NCI-H82 treated with DMSO at 0.1 percent for 48 hours (cell line): ENCODE measurements around the gene VAMP5.
"Not testable (repeated sequence)": the region's sequence is repeated elsewhere in the genome, so short reads cannot be mapped to it uniquely, and the experiment has no call there.

Experiments used
- DNase-seq: peaks from one replicate; lab custom pipeline; 2025; ENCODE audit not compliant: unreplicated experiment; lab: John Stamatoyannopoulos, UW

Gene VAMP5

DNA sequence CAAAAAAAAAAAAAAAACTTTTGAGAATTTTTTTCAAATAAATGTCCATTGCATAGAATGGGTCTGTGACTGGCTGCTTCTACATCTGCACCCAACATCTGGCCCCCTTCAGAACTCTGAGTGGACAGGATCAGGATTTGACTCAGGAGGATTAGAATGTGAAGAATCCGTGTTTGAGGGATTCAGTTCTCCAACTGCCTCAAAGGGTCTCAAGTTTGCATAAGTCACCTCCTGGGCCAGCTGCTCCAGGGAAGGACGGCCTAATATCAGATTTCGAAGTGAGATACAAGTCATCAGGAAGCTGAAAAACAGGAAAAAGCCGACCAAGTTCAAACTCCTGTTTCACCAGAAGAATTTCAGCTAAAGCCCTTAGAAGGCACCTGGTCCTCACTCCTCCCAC, 34.4 kb upstream of the VAMP5 start:
- peak; percentile 65 for DNase-seq

DNA sequence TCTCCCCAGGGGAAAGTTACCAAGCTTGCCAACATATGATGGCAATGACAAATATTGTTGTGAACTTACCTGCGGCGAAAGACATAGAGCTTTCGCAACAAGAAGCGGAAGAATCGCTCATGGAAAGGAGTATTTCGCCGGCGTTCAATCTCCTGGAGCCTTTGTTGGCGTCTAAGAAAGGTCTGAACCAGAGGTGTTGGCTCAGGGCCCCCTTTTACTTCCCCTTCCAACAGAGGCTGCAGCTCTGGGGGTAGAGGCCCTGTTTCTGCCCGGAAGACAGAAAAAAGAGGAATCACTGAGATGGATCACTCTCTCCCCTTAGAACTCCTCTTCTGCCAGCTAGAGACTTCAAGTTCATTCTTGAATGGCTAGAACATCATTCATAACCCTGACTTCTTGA, 33.7 kb upstream of the VAMP5 start:
- no peak for DNase-seq

DNA sequence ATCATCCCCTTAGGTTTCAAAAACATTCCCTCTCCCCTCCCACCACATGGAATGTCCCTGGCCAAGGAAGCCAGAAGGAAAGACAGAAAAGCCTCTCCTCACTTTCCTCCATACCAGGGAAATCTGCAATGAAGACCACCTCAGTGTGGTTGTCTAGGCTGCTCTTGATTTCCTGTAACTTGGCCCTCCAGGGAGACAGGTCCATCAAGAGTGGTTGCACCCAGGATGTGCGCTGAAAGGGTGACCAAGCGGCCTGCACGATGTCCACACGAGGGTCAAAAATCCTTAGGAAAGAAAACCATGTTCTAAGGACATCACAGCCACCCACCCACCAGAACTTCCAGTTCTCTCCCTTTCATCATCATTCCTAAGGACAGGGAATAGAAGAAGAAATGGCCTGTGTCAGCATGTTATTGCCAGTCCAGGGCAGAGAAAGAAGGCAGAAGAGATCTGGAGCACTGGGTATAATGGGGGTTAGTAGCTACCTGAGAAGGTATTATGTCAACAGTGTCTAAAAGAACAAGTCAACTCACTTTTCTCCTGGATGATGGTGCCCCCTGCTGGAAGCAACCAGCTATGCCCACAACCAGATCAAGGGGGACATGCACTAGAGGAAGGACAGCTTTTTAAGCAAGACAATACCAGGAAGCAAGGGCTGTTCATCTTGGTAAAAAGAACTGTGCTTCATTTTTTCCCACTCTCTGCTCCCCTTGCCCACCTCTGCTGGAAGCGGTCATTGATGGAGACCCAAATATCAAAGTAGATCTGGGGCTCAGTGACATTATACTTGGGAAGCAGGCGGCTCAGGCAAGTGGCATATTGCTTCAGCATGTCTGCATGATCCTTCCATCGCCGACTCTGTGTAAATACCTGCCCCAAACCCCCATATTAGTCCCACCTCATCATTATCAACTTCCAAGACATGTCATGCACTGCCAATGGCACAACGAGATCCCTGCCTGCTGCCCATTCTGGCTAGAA, 32.2 kb upstream of the VAMP5 start:
- DNase-seq, result peak; percentile 65

DNA sequence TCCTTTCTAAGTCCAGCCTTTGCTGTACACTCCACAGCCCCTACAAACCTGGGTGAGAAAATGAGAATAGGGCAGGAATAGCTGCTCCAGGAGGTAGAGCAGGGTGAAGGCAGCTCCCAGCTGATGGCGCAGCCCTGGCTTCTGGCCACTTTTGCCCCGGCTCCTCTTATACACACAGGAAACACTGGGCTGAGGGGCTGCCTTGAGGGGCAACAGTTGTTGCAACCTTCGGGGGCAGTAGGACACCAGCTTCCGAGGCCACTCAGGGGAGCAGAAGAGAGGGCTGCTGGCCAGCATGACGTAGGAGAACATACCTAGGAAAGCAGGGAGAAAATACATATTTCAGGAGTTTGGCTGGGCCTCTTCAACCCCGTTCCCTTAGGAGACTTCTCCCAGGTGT, 31.0 kb upstream of the VAMP5 start:
- DNase-seq, result no peak

DNA sequence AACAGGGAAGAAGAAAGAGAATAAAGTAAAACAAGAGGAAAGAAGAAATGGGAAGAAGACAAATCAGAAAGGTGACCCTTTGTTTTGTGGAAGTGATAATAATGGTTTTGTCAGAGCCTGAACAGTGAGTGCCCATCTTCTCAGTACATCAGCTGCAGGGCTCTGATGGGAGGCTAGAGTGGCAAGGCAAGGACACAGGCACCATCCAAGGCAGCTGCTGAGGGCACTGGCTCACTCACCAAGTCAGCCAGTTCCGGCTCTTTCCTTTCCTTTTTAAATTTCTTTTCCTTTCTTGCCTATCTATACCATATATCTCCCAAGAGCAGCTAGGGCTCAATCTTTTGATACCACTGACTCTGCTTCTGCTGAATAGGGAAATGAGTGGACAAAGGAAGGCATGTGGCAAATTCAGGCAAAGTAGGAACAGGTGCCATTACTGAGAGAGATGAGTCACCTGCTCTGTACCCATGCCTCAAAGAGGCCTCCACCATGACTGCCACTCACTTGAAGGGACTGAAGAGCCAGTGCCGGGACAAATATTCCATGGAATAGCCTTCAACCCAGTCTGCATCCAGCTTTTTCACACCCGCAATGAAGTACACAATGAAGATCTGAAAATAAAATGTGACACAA, 29.1 kb upstream of the VAMP5 start:
- DNase-seq, result no peak

DNA sequence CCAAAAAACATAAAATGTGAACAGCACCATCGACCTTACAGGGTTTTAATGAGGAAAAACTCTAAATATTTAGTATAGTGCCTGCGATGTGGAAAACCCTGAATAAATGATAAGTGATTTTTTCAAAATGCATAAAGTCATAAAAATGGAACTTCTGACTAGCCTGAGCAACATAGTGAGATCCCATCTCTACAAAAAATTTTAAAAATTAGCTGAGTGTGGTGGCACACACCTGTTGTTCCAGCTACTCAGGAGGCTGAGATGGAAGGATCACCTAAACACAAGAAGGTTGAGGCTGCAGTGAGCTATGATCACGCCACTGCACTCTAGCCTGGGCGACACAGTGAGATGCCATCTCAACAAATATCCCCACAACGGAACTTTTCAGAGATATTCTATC, 27.1 kb upstream of the VAMP5 start:
- DNase-seq, result no peak

DNA sequence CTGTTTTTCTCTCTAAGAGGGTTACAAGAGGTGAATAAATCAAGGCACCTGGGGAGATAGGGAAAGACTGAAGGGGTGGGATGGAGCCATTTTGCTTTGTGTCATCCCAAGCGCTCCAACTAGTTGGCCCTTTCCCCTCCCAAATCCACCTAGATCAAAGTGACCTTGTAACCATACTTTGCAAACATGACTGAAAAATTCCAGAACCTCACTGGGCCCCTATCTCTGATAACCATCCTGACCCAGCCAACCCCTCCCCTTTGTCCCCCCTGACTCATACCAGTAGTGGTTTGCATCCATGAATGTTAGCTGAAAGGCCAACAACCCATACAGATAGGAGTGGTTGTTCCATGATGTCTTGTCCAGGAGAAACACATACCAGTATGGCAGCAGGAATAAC, 26.1 kb upstream of the VAMP5 start:
- no peak for DNase-seq

DNA sequence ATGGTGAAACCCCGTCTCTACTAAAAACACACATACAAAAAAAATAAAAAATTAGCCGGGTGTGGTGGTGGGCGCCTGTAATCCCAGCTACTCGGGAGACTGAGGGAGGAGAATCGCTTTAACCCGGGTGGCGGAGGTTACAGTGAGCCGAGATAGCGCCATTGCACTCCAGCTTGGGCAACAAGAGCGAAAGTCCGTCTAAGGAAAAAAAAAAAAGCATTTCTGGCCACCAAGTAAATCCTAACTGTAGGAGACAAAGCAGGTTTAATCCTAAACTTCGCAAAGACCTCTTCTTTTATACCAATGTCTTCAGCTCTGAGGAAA, 23.9 kb upstream of the VAMP5 start:
- DNase-seq, result not testable (repeated sequence)

DNA sequence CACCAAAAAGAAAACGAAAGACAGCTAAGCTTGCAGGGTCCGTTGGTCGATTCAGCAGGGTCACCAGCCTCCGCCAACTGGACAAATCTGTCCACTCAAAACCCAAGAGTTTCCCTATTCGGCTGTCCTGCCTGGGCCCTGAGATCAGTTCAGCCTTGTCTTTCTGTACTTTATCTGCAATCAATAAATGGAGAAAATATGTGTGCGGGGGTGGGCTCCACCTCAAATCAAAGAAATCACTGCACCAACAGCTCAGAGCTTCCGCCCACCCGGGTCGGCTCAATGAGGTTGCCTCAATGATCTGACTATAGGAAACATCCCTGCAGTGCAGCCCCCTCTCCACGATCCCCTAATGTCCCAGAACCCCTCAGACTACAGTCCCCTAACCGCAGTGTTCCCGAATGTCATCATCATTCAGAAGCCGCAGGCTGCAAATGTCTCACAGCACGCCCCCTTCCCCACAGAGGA, 23.4 kb upstream of the VAMP5 start:
- no peak for DNase-seq

DNA sequence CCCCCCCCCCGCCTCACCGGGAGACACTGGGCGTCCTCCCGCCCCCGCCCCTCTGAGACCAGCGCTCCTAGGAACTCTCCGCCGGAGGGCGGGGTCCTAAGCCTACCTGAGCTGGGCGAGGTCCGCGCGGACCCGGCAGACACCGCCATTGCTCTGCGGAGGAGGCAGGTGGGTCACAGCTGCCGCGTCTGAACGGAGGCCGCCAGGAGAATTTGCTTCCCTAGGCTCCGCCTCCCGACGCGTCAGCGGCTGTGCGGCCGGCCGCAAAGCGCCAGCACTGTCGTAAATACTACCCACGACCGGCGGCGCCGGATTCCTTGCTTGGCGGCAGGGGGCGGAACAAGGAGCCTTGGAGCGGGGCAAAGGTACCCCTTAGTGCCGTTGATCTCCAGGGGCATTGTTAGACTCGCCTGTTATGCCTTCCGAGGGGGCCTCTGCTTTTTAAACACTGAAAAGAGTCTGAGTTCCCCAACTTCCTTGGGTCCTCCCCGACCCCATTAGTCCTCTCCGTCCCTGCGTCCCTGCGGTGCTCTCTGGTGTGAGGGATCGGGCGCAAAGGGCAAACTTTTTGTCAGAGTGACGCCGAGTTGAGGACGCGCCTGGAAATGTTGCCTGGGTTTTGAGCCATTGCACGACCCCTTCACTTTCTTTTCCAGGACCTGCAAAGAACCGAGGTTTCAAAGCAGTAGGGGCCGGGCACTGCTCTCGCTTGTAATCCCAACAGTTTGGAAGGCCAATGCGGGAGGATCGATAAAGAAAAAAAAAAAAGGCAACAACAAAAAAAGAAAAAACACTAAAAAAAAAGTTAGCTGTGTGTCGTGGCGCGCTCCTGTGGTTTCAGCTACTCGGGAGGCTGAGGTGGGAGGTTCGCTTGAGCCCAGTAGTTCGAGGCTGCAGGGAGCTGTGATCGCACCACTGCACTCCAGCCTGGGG, 22.7 kb upstream of the VAMP5 start, which contains the start of gene GGCX:
TSS of gene GGCX (minus strand) at position 214 of the 933 bp plus-strand sequence. CDS start at position 149, 65 bp downstream.
- peak; percentile 89 for DNase-seq

DNA sequence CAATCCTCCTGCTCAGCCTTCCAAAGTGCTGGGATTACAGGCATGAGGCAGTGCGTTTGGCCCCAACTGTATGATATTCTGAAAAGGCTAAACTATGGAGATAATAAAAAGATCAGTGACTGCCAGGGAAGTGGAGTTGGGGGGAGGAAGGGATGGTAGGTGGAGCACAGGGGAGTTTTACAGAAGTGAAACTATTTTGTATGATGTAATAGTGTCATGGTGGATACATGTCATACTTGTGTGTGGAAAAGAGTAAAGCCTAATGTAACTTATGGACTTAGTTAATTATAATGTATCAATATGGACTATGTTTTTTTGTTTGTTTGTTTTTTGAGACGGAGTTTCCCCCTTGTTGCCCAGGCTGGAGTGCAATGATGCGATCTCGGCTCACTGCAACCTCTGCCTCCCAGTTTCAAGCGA, 20.1 kb upstream of the VAMP5 start:
- DNase-seq, result no peak

DNA sequence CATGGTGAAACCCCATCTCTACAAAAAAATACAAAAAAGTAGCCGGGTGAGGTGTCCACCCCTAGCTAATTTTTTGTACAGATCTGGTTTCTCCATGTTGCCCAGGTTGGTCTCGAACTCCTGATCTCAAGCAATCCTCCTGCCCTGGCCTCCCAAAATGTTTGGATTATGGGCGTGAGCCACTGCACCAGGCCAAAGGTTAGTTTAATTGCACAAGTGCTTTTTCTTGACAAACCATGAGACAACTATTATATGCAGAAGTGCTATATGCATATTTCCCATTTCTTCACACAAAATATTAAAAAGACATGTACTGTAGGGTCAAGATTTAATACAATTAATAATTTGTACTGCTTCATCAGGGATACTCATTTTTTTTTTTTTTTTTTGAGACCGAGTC, 18.0 kb upstream of the VAMP5 start:
- no peak for DNase-seq

DNA sequence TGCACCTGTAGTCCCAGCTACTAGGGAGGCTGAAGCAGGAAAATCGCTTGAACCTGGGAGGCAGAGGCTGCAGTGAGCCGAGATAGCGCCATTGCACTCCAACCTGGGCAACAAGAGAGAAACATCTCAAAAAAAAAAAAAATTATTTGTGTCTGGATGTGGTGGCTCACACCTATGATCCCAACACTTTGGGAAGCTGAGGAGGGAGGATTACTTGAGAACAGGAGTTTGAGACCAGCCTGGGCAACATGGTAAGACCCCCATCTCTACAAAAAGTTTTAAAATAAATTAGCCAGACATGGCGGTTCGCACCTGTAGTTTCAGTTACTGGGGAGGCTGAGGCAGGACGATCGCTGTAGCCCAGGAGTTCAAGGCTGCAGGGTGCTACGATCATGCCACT, 8.5 kb upstream of the VAMP5 start:
- DNase-seq, result no peak

DNA sequence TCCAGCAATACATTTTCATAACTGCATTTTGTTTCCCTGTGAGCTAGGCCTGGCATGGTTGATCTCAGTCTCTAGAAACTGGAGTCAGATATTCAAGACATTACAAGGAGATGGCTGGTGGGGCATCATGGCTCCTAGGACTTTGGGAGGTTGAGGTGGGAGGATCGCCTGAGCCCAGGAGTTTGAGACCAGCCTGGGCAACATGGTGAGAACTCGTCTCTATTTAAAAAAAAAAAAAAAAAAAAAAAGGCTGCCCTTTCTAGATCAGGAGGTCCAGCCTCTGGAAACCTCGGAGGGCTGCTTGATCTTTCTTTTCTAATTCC, 7.2 kb upstream of the VAMP5 start:
- DNase-seq, result no peak

DNA sequence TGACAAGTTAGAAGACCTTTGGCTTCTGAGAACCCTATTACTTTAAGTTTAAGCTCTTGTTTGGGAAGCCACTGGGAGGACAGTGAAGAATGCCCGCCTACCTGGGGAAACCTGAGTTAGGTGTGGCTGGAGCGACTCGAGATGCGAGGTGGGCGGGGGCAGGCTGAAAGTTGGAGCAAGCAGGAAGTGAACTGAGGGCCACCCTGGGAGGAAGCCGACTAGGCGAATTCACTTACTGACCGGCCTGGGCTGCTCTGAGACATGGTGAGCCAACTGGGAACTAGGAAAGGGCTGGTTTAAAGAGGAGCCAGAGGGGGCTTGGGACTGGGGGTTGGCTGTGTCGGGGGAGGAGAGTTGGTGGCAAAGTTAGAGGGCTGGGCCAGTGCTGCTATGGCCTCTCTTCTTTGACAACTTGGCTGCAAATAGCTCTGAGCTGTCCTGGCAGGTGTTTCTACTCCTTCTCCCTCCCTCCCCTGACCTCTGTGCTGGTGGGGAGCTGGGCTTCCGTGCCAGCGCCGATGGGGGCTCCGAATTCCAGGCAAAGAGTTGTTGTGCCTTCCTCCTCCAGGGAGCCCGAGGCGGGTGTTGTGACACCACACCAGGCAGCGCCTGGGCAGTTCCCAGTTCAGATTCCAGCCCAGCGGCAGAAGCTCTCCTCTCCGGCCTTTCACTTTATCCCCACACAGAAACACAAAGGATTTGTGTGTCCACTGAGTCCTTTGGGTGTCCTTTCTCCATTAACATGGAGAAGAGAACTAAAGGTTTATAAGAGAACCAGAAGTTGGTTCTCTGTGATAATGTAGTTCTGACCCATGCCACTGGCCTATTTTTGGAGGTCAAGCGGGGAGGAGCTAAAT, 6.6 kb upstream of the VAMP5 start, which contains the start of gene VAMP8:
TSS of gene VAMP8 (plus strand) at position 201 of the 857 bp plus-strand sequence. CDS start at position 262, 61 bp downstream.
- no peak for DNase-seq

DNA sequence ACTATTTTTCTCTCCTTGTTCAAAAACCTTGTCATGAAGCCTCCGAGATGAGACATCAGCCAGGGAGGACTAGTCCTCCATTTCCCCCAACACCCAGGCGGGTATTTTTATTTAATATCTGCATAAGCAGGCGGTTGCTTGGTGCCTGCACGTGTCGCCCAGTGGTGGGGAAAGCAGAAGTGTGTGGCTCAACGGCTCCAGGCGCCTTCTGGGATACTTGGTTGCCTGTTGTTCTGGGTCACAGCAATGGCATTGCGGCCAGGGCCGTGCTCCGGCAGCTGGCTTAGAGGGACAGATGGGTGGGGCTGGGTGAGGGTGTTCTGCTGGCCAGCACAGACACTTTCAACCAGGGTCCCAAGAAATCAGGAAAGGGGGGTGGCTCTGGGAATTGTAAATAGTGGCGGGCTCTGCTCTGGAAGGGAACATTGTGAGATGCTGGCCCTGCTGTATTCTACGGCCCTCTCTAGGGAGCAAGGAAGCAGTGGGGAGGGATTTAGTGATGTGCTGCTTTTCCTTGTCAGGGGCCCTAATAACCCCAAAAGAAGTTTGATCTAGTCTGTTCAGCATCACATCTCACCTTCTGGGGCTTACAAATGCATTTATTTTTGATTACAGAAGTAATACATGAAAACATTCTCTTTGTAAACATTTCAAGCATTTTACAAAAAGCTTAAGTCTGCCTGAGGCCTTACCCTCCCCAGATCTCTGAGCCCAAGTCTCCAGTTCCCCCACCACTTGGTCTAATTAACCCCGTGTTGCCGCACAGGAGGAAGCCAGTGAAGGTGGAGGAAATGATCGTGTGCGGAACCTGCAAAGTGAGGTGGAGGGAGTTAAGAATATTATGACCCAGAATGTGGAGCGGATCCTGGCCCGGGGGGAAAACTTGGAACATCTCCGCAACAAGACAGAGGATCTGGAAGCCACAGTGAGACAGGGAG, 5.7 kb upstream of the VAMP5 start:
- DNase-seq, result no peak

DNA sequence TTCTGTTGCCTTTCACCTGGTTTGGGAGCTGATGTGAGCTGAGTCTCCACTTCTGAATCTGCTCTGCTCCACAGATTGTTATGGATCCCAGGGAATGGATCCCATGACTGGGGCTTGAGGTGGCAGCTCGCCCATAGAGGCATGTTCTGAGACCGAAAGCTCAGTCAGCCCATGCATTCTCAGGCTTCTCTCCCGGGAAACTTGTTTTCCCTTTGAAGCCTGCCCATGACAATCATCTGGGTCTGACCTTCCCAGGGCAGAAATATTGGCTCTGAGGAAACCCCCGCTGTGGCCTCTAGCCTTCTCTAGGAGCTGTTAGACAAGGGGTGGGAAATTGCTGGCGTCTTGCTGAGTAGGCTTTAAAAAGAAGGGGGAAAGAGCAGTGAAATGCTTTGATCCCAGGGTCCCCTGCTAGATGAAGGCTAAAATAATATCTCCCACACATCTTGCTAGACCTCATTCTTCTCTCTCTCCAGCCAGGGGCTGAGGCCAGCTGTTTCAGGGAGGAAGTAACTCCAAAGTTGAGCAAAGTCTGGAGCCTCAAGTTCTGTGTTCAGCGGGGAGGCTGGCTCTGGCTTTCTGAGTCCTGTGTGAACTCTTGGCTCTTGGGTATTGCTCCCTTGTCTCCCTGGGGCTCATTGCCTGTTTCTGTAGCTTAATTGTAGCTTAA, 4.8 kb upstream of the VAMP5 start:
- DNase-seq, result no peak

DNA sequence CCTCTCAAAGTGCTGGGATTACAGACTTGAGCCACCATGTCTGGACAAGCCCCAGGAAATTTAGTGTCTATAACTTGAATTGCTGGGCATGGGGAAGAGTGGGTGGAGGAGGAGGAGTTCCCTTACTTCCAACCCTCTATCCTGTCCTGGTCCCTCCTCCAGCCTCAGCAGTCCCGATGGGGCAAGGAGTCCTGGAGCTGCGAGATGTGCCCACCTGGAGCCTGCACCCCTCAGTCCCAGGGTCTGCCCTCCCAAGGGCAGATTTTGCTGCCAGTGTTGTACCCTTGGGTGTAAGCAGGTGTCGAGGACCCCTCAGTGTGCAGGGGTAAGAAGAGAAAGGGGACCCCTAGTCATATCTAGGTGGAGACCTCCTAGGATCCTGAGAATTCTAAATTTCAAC, 4.0 kb upstream of the VAMP5 start:
- no peak for DNase-seq

DNA sequence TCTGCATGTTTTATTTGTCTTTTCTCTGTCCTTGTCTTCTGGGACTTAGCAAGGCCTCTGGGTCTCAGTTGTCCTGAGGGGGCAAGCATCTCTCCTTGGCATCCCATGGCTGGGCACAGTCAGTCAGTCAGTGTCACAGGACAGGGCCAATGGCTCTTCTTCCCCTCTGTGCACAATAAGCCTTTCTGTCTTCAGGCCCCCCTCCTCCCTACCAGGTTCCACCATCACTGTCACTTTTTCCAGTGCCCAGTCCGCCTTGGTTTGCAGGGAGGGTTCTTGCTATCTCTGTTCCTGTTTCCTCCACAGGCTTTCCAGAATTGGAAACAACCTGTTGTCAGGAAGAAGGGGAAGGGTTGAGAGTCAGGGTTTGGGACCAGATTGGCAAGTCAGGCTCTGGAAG, 1.7 kb upstream of the VAMP5 start:
- DNase-seq, result no peak
